IMR-90 (cell line): ENCODE measurements around the gene TNS3. TPM values are rescaled to one million over a fixed set of nuclear protein-coding genes. Genes with fewer than 3 reads are reported as not detected.
A peak's percentile ranks its signal among the peaks of the same experiment; 100 is the strongest.

Experiments
- ATAC-seq: fragments of 200-7000 bp; cut with Tn5 transposase; 2 replicates; pipeline ENCODE4 v1.9.1; 2020; ENCODE audit warnings: low read depth, mild to moderate bottlenecking, moderate library complexity
- BruUV-seq: library from RNA; stranded (reverse); fragments of 400-500 nt; replicated peaks from 2 replicates; lab custom pipeline; 2021; lab: Mats Ljungman, UMichigan
- CTCF ChIA-PET: fragments of 300-600 bp; formaldehyde crosslinking; extraction: SDS; loops from one replicate; lab custom pipeline; 2021; ENCODE audit warnings: antibody characterized with exemption; lab: Yijun Ruan, JAX
- POLR2A ChIA-PET: fragments of 300-600 bp; sonication (Branson Sonifier 250); formaldehyde crosslinking; loops from one replicate; lab custom pipeline; 2022; ENCODE audit warnings: antibody characterized with exemption; ENCODE audit not compliant: unreplicated experiment; lab: Charles Lee
- DNase-seq: peaks from one replicate; pipeline ENCODE4 v3.0.0; 2013
- H2AFZ ChIP-seq: replicated peaks from 2 replicates; pipeline ENCODE3; 2013; ENCODE audit warnings: low read length, mild to moderate bottlenecking; ENCODE audit not compliant: poor library complexity
- H2AK5ac ChIP-seq: 2 replicates; pipeline ENCODE4 v1.6.1; 2013; ENCODE audit warnings: low read depth, low read length, inconsistent platforms
- H2AK9ac ChIP-seq: replicated peaks from 2 replicates; pipeline ENCODE3; 2013; ENCODE audit warnings: mild to moderate bottlenecking, low read depth, low read length, moderate library complexity; ENCODE audit not compliant: poor library complexity
- H2BK120ac ChIP-seq: 2 replicates; pipeline ENCODE4 v1.6.1; 2013; ENCODE audit warnings: low read depth, low read length, inconsistent platforms
- H2BK15ac ChIP-seq: 3 replicates; pipeline ENCODE4 v1.6.1; 2013; ENCODE audit warnings: low read depth, low read length, inconsistent platforms
- H2BK20ac ChIP-seq: 2 replicates; pipeline ENCODE4 v1.6.1; 2013; ENCODE audit warnings: low read depth, mild to moderate bottlenecking, inconsistent platforms, low read length, moderate library complexity
- H2BK5ac ChIP-seq: 2 replicates; pipeline ENCODE4 v1.6.1; 2013; ENCODE audit warnings: mild to moderate bottlenecking, low read depth, low read length, inconsistent platforms; ENCODE audit not compliant: poor library complexity, severe bottlenecking
- H3K14ac ChIP-seq: replicated peaks from 2 replicates; pipeline ENCODE4 v1.6.1; 2013; ENCODE audit warnings: low read depth, low read length, inconsistent platforms
- H3K18ac ChIP-seq: 2 replicates; pipeline ENCODE4 v1.6.1; 2013; ENCODE audit warnings: low read depth, low read length, control low read depth
- H3K23ac ChIP-seq: 2 replicates; pipeline ENCODE4 v1.6.1; 2013; ENCODE audit warnings: low read depth, low read length, inconsistent platforms
- H3K27ac ChIP-seq: 2 replicates; pipeline ENCODE4 v1.5.1; 2013; ENCODE audit warnings: mild to moderate bottlenecking, control low read depth, low read length; ENCODE audit not compliant: insufficient read depth
- H3K27me3 ChIP-seq: 2 replicates; pipeline ENCODE4 v1.6.1; 2013; ENCODE audit warnings: low read length; ENCODE audit not compliant: control insufficient read depth, insufficient read depth
- H3K36me3 ChIP-seq: 2 replicates; pipeline ENCODE4 v1.6.1; 2013; ENCODE audit warnings: low read length, mixed read lengths; ENCODE audit not compliant: control insufficient read depth, insufficient read depth
- H3K4ac ChIP-seq: 2 replicates; pipeline ENCODE4 v1.6.1; 2013; ENCODE audit warnings: low read depth, low read length, inconsistent platforms
- H3K4me1 ChIP-seq: 2 replicates; pipeline ENCODE4 v1.6.1; 2013; ENCODE audit warnings: low read length, mixed read lengths; ENCODE audit not compliant: control insufficient read depth, insufficient read depth
- H3K4me2 ChIP-seq: 2 replicates; pipeline ENCODE4 v1.6.1; 2013; ENCODE audit warnings: low read depth, mild to moderate bottlenecking, control low read depth, low read length, moderate library complexity
- H3K4me3 ChIP-seq: 2 replicates; pipeline ENCODE4 v1.5.1; 2013; ENCODE audit warnings: low read depth, mild to moderate bottlenecking, control low read depth, low read length, moderate library complexity; ENCODE audit not compliant: insufficient read depth
- H3K56ac ChIP-seq: 2 replicates; pipeline ENCODE4 v1.6.1; 2013; ENCODE audit warnings: low read length, inconsistent platforms; ENCODE audit not compliant: insufficient read depth; ENCODE audit errors: extremely low read depth
- H3K79me1 ChIP-seq, 2 experiments: 2 replicates each; pipeline ENCODE4 v1.6.1; 2013; ENCODE audit warnings: low read length in 2 of 2, inconsistent platforms in 1 of 2, low read depth in 1 of 2
- H3K9ac ChIP-seq: 2 replicates; pipeline ENCODE4 v1.6.1; 2013; ENCODE audit warnings: low read depth, low read length, control low read depth
- H3K9me1 ChIP-seq: 2 replicates; pipeline ENCODE4 v1.6.1; 2013; ENCODE audit warnings: low read length, inconsistent platforms; ENCODE audit not compliant: insufficient read depth
- H3K9me3 ChIP-seq: 2 replicates; pipeline ENCODE4 v1.6.1; 2013; ENCODE audit warnings: low read length; ENCODE audit not compliant: control insufficient read depth, insufficient read depth
- H4K20me1 ChIP-seq: 2 replicates; pipeline ENCODE4 v1.6.1; 2013; ENCODE audit warnings: low read length, inconsistent platforms; ENCODE audit not compliant: insufficient read depth
- H4K5ac ChIP-seq: 2 replicates; pipeline ENCODE4 v1.6.1; 2013; ENCODE audit warnings: mild to moderate bottlenecking, low read depth, low read length, control low read depth
- H4K8ac ChIP-seq, 2 experiments: 2 replicates each; pipeline ENCODE4 v1.6.1; 2013; ENCODE audit warnings: low read depth in 2 of 2, low read length in 2 of 2, control low read depth in 1 of 2, inconsistent platforms in 1 of 2
- H4K91ac ChIP-seq: 2 replicates; pipeline ENCODE4 v1.6.1; 2013; ENCODE audit warnings: low read depth, low read length, inconsistent platforms; ENCODE audit not compliant: insufficient read depth
- BHLHE40 ChIP-seq: fragments of 150-350 bp; IDR thresholded peaks from 2 replicates; pipeline ENCODE4 v1.6.1; 2016; ENCODE audit warnings: mild to moderate bottlenecking, low read depth, low read length
- CEBPB ChIP-seq: IDR thresholded peaks from 2 replicates; pipeline ENCODE4 v1.6.1; 2012; ENCODE audit warnings: low read depth, low read length, improper control_type of control experiment
- CHD1 ChIP-seq: IDR thresholded peaks from 2 replicates; pipeline ENCODE4 v1.6.1; 2012; ENCODE audit warnings: low read depth, low read length, improper control_type of control experiment
- CTCF ChIP-seq: conservative IDR thresholded peaks from 2 replicates; pipeline ENCODE4 v1.5.1; 2012; ENCODE audit warnings: mild to moderate bottlenecking, low read depth, low read length, improper control_type of control experiment
- ELK1 ChIP-seq: fragments of 150-350 bp; IDR thresholded peaks from 2 replicates; pipeline ENCODE4 v1.6.1; 2016; ENCODE audit warnings: low read depth, mild to moderate bottlenecking, low read length, moderate library complexity, borderline replicate concordance
- FOS ChIP-seq: fragments of 150-350 bp; IDR thresholded peaks from 2 replicates; pipeline ENCODE4 v1.6.1; 2016; ENCODE audit warnings: low read depth, low read length
- MAFK ChIP-seq: IDR thresholded peaks from 2 replicates; pipeline ENCODE4 v1.6.1; 2012; ENCODE audit warnings: low read depth, low read length, improper control_type of control experiment
- MAZ ChIP-seq: IDR thresholded peaks from 2 replicates; pipeline ENCODE4 v1.6.1; 2012; ENCODE audit warnings: low read depth, mild to moderate bottlenecking, low read length, improper control_type of control experiment, moderate library complexity, borderline replicate concordance
- MXI1 ChIP-seq: IDR thresholded peaks from 2 replicates; pipeline ENCODE4 v1.6.1; 2012; ENCODE audit warnings: low read depth, mild to moderate bottlenecking, low read length, moderate library complexity, borderline replicate concordance
- NFE2L2 ChIP-seq: fragments of 150-350 bp; IDR thresholded peaks from 2 replicates; pipeline ENCODE4 v1.6.1; 2016; ENCODE audit warnings: low read depth, mild to moderate bottlenecking, low read length
- POLR2A ChIP-seq: IDR thresholded peaks from 2 replicates; pipeline ENCODE4 v1.6.1; 2012; ENCODE audit warnings: mild to moderate bottlenecking, low read depth, low read length
- RAD21 ChIP-seq: IDR thresholded peaks from 2 replicates; pipeline ENCODE4 v1.6.1; 2012; ENCODE audit warnings: low read length, improper control_type of control experiment
- RCOR1 ChIP-seq: IDR thresholded peaks from 2 replicates; pipeline ENCODE4 v1.6.1; 2012; ENCODE audit warnings: mild to moderate bottlenecking, low read length, improper control_type of control experiment; ENCODE audit not compliant: insufficient replicate concordance
- RFX5 ChIP-seq: IDR thresholded peaks from 2 replicates; pipeline ENCODE4 v1.8.0; 2012; ENCODE audit warnings: low read depth, mild to moderate bottlenecking, low read length, moderate library complexity
- SMC3 ChIP-seq: fragments of 150-350 bp; IDR thresholded peaks from 2 replicates; pipeline ENCODE4 v1.6.1; 2016; ENCODE audit warnings: low read depth, mild to moderate bottlenecking, antibody characterized with exemption, low read length, moderate library complexity
- USF2 ChIP-seq: fragments of 150-350 bp; IDR thresholded peaks from 2 replicates; pipeline ENCODE4 v1.6.1; 2017; ENCODE audit warnings: mild to moderate bottlenecking, antibody characterized with exemption, low read length, low read depth
- WGBS, 2 experiments: methylation state at CpG; one replicate each; pipeline versions ENCODE4 v1.1.5 to v1.1.7; 2013; ENCODE audit warnings: missing lambda C conversion rate in 2 of 2; ENCODE audit not compliant: insufficient read length in 1 of 2; ENCODE audit errors: extremely low coverage in 2 of 2; 5-methylcytosine and 5-hydroxymethylcytosine counted together
- dilution Hi-C: fragments of 300-500 bp; cut with HindIII; formaldehyde crosslinking; loops from one replicate; pipeline ENCODE4 v1.14.3; 2018; ENCODE audit warnings: low sequenced_read_pairs; ENCODE audit not compliant: unreplicated experiment
- in situ Hi-C: fragments of 300-500 bp; cut with MboI; formaldehyde crosslinking; loops from 3 replicates; pipeline ENCODE4 v1.14.3; 2019; ENCODE audit warnings: low sequenced_read_pairs, inconsistent platforms, mixed read lengths
- intact Hi-C: fragments of 100-400 bp; cut with micrococcal nuclease; formaldehyde crosslinking; loops from 2 replicates; pipeline ENCODE4 v1.10.0; 2022
- polyA plus RNA-seq, 3 experiments: library from polyadenylated mRNA; depleted of rRNA; stranded (reverse); fragments of >200 nt; gene quantifications; 2 replicates each; pipeline ENCODE4 v1.2.3, GENCODE V29; 2012; ENCODE audit warnings: low replicate concordance in 1 of 3
- total RNA-seq: library from RNA; depleted of rRNA; stranded (reverse); fragments of >200 nt; gene quantifications from 2 replicates; pipeline ENCODE4 v1.2.3, GENCODE V29; 2012

Gene TNS3
- total and polyA plus RNA-seq, 2 of the 4 experiments (the other 2 are of a cell fraction): 64.3 to 79.2 TPM

GRCh38 chr7:47228386-47229014, 353.4 kb downstream of the TNS3 start:
- POLR2A ChIA-PET: no interaction called here
- no peak for ATAC-seq

More at GRCh38 chr7:47228386-47229014, 353.4 kb downstream of the TNS3 start:
- Histone ChIP-seq H3K27me3 (peaks cover 6% of the 10 kb centered on the region; the same call in 1 of the 2 replicates), H3K9me3 (no peaks in the 10 kb centered on the region), H3K36me3 (no peaks in the 10 kb centered on the region), H3K4me2 (no peak overlapping the region), H4K8ac (no peak overlapping the region), H4K20me1 (no peaks in the 10 kb centered on the region; the same call in 1 of the 2 replicates), H3K14ac (no peak overlapping the region), H3K27ac (no peak overlapping the region), H3K9ac (no peak overlapping the region), H3K4me3 (no peak overlapping the region), H3K56ac (no peak overlapping the region), H2BK20ac (no peak overlapping the region), H2AK5ac (peak overlapping the region; percentile 46; the same call in 1 of the 2 replicates), H2BK120ac (no peak overlapping the region), H2BK5ac (no peak overlapping the region), H3K4me1 (peaks cover 9% of the 10 kb centered on the region; the same call in 1 of the 2 replicates), H3K9me1 (peaks cover 10% of the 10 kb centered on the region), H3K4ac (no peak overlapping the region), H2AFZ (no peak overlapping the region), H3K18ac (no peak overlapping the region), H3K23ac (no peak overlapping the region), H2AK9ac (no peak overlapping the region), H4K91ac (no peak overlapping the region), H4K5ac (no peak overlapping the region), H3K79me1 (no peaks in the 10 kb centered on the region), H2BK15ac (no peak overlapping the region)
- TF ChIP-seq MXI1 (no peak), FOS (no peak), CEBPB (no peak), NFE2L2 (no peak), MAFK (no peak), CHD1 (no peak), POLR2A (no peak), SMC3 (no peak), CTCF (no peak), RFX5 (no peak), USF2 (no peak), MAZ (no peak), ELK1 (no peak), RCOR1 (no peak), BHLHE40 (no peak), RAD21 (no peak)
- dilution Hi-C loops (no loop called here), intact Hi-C loops (no loop called here), in situ Hi-C loops (no loop called here)
- no TSS peak for BruUV-seq
- CTCF ChIA-PET: interaction anchor here (0.8 kb wide), 1 partner anchor 9 kb away, joined by 4 read pairs; no protein-coding TSS in a partner anchor
- no peak for DNase-seq
- 95% methylated on average over 6 of the region's 11 CpGs; no CpG with 5 or more reads in 1 of the 2 experiments for WGBS, 2 experiments
